ENCODE measurements around the gene PTPRE. TPM values are rescaled to one million over a fixed set of nuclear protein-coding genes. Genes with fewer than 3 reads are reported as not detected.

Gene PTPRE
- total RNA-seq, 4 donors from 2014 or later, result 9.8 to 24.9 (median 22.7) TPM

DNA sequence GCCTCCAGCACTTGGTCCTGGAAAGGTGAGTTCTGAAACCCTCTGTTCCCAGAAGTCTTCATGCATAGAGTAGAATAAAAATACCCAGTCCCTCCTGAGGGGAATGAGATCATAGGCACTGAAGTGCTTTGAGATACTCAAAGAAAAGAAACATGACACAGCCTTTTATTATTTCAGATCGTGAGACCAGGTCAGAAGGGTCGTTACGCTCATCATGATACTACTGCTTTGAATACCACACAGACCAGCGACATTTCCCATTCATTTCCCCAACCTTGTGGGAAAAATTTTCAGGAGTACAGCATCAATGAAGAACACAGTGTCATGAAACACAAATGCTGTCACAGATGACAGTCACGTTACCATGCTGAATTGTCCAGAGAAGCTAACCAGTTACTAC is 29.2 kb upstream of the PTPRE start:
- 78% methylated on average over 5 of the region's 5 CpGs for WGBS, 2 donors
- TF ChIP-seq CTCF (IDR thresholded peaks at IDR 0.05) (no peak), POLR2A (IDR thresholded peaks at IDR 0.05) (no peak)
- intact Hi-C loops (cut with DNase I), result no loop called here

DNA sequence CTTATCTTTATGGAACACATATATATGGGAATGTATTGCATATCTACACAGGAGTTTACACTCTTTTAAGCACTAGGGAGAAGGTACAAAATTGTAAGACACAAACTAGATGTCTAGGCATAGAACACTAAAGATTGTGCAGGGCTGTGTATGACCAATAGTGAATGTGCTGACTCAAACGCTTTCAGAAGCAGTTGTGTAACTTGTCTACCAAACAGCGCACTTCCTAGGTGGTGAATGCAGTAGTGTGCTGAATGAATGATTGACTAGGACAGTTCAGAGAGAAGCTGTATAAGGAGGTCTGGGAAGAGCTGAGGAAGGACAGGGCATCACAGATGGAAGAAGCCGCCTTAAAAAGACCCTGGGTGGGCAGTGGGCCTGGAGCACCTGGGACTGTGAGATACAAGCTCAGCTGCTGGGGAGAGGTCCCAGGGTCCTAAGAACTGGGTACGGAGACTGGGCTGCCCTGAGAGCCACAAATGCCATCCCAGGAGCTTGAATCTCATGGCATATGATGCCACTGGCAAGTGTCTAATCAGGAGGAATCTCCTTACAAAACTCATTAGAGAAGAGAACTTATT is 28.3 kb upstream of the PTPRE start:
- no peaks in the 10 kb centered on the region for H3K27me3 ChIP-seq
- 68 to 82% methylated on average over 4 of the region's 4 CpGs for WGBS, 2 donors
- H3K36me3 ChIP-seq, result no peaks in the 10 kb centered on the region
- intact Hi-C loops (cut with DNase I), result no loop called here
- TF ChIP-seq POLR2A (IDR thresholded peaks at IDR 0.05), result no peak
- no peak for TF ChIP-seq CTCF (IDR thresholded peaks at IDR 0.05)
- no peak overlapping the region for H3K4me3 ChIP-seq
- no peak for DNase-seq
- no peaks in the 10 kb centered on the region for H3K4me1 ChIP-seq
- H3K27ac ChIP-seq, result peak overlapping the region in 1 of 4 donors; percentile 10
- no peaks in the 10 kb centered on the region for H3K9me3 ChIP-seq

More for the DNA sequence above, 29.2 kb upstream of the PTPRE start:
- Histone ChIP-seq H3K36me3 (no peaks in the 10 kb centered on the region), H3K9me3 (no peaks in the 10 kb centered on the region), H3K4me3 (no peak overlapping the region), H3K4me1 (no peaks in the 10 kb centered on the region), H3K27ac (no peak overlapping the region), H3K27me3 (no peaks in the 10 kb centered on the region)
- DNase-seq, result no peak

- Histone ChIP-seq H3K4me1 (no peaks in the 10 kb centered on the region), H3K36me3 (no peaks in the 10 kb centered on the region), H3K9me3 (no peaks in the 10 kb centered on the region), H3K4me3 (no peak overlapping the region), H3K27ac (peak overlapping the region in 2 of 4 donors; percentile 44 to 50), H3K27me3 (no peaks in the 10 kb centered on the region)
- TF ChIP-seq POLR2A (IDR thresholded peaks at IDR 0.05), result no peak
- intact Hi-C loops (cut with DNase I), result no loop called here
- 43 to 53% methylated on average over 1 to 2 of the region's 2 CpGs for WGBS, 2 donors
- DNase-seq, result no peak
These were observed 26.3 kb upstream of the PTPRE start for GRCh38 chr10:127880557-127880956.

DNA sequence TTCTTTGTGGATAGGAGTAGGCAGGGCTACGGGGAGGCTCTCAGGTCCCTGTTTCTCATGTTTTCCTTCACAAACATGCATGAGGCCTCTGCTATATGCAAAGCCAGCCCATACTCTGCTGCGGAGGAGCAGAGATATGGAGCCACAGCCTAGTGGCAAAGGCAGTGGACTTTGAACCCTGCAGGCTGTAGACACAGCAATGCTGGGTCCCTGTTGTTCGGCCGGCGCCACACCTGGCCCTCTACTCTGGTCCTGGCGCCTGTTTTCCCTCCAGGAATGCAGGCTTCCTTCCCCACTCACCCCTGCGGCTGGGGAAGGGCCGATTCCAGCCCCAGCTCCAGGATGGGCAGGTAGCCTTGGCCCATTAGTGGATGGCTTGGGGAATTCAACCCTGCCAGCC is 25.6 kb upstream of the PTPRE start:
- intact Hi-C loops (cut with DNase I), result no loop called here
- WGBS, 2 donors, result 78 to 93% methylated on average over 3 to 4 of the region's 8 CpGs
- H3K4me3 ChIP-seq, result no peak overlapping the region
- H3K9me3 ChIP-seq, result no peaks in the 10 kb centered on the region
- TF ChIP-seq POLR2A (IDR thresholded peaks at IDR 0.05), result no peak
- TF ChIP-seq CTCF (IDR thresholded peaks at IDR 0.05), result no peak
- H3K27ac ChIP-seq, result peak overlapping the region in 3 of 4 donors; percentile 26 to 76 (median 39)
- no peak for DNase-seq
- no peaks in the 10 kb centered on the region for H3K4me1 ChIP-seq
- no peaks in the 10 kb centered on the region for H3K36me3 ChIP-seq
- H3K27me3 ChIP-seq, result no peaks in the 10 kb centered on the region

GRCh38 chr10:127882391-127882790 is 24.5 kb upstream of the PTPRE start:
- no peaks in the 10 kb centered on the region for H3K27me3 ChIP-seq

More at GRCh38 chr10:127882391-127882790, 24.5 kb upstream of the PTPRE start:
- Histone ChIP-seq H3K27ac (no peak overlapping the region), H3K4me1 (peaks cover 0 to 10% (median 0%) of the 10 kb centered on the region in 3 donors), H3K9me3 (no peaks in the 10 kb centered on the region), H3K4me3 (no peak overlapping the region), H3K36me3 (no peaks in the 10 kb centered on the region)
- no peak for DNase-seq
- intact Hi-C loops (cut with DNase I), result no loop called here
- 73 to 79% methylated on average over 7 to 8 of the region's 8 CpGs for WGBS, 2 donors
- TF ChIP-seq CTCF (IDR thresholded peaks at IDR 0.05), result no peak
- no peak for TF ChIP-seq POLR2A (IDR thresholded peaks at IDR 0.05)
